Measurements from ENCODE around the gene UVRAG. TPM values are rescaled to one million over a fixed set of nuclear protein-coding genes. Genes with fewer than 3 reads are reported as not detected.

UVRAG gene
- total and polyA plus RNA-seq, 10 donors = 13.8 to 80.8 (median 42.9) TPM

DNA sequence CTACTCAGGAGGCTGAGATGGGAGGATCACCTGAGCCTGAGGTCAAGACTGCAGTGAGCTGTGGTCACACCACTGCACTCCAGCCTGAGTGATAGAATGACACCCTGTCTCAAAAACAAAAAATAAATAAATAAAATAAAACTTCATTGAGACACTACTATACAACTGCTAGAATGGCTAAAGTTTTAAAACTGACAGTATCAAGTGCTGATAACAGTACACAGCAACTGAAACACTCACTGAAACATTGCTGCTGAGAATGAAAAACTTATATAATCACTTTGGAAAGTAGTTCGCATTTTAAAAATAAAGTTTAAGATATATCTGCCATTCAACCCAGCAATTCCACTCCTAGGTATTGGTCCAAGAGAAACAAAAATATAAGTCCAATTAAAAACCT is 290.6 kb downstream of the UVRAG start:
- H3K9me3 ChIP-seq = no peaks in the 10 kb centered on the region
- H3K27ac ChIP-seq = no peak overlapping the region
- no peak overlapping the region for H3K4me3 ChIP-seq
- H3K4me1 ChIP-seq = peaks cover 0 to 8% (median 0%) of the 10 kb centered on the region in 6 donors
- TF ChIP-seq POLR2A (IDR thresholded peaks at IDR 0.05) (no peak), CTCF (IDR thresholded peaks at IDR 0.05 in 8 of 11, conservative IDR thresholded peaks at IDR 0.05 in 3 of 11) (no peak), POLR2AphosphoS5 (IDR thresholded peaks at IDR 0.05) (no peak)
- intact Hi-C loops (cut with DNase I; ENCODE audit: low total_unique reads) = no loop called here
- WGBS, 5 donors = 92 to 100% (median 96%) methylated on average over 1 of the region's 1 CpG
- no peaks in the 10 kb centered on the region for H3K27me3 ChIP-seq (replicated peaks in 1 of 7)
- DNase-seq = no peak
- H3K36me3 ChIP-seq = peaks cover 0 to 3% (median 0%) of the 10 kb centered on the region in 6 donors

GRCh38 chr11:76107971-76108370 is 293.0 kb downstream of the UVRAG start:
- H3K27me3 ChIP-seq (replicated peaks in 1 of 7) = no peaks in the 10 kb centered on the region
- TF ChIP-seq POLR2AphosphoS5 (IDR thresholded peaks at IDR 0.05) (no peak), CTCF (IDR thresholded peaks at IDR 0.05 in 8 of 11, conservative IDR thresholded peaks at IDR 0.05 in 3 of 11) (no peak), POLR2A (IDR thresholded peaks at IDR 0.05) (no peak)
- peaks cover 0 to 2% (median 0%) of the 10 kb centered on the region in 6 donors for H3K4me1 ChIP-seq
- no peak overlapping the region for H3K27ac ChIP-seq
- intact Hi-C loops (cut with DNase I; ENCODE audit: low total_unique reads) = no loop called here
- WGBS, 5 donors = 91 to 96% (median 94%) methylated on average over 3 of the region's 3 CpGs
- no peak for DNase-seq
- no peak overlapping the region for H3K4me3 ChIP-seq
- H3K9me3 ChIP-seq = no peaks in the 10 kb centered on the region
- H3K36me3 ChIP-seq = peaks cover 0 to 3% (median 0%) of the 10 kb centered on the region in 6 donors

DNA sequence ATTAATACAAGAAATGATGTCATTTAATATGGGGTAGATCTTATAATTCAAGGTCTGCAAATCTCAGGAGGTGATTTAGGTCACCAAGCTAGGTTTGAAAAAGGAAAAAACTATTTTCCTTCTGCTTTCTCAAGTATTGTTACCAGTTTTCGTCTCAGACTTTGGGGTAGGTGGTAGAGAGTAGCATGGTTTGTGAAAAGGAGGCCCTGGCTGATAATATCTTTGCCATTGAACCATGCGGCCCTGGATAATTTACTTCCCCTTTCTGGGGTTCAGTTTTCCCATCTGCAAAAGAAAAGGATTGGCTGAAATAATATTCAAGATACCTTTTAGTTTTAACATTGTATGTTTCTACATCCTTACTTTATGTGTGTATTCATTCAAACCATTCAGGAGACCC is 299.2 kb downstream of the UVRAG start:
- intact Hi-C loops (cut with DNase I; ENCODE audit: low total_unique reads) = no loop called here
- WGBS, 5 donors = 33 to 60% (median 48%) methylated on average over 2 of the region's 2 CpGs
- no peaks in the 10 kb centered on the region for H3K27me3 ChIP-seq (replicated peaks in 1 of 7)
- H3K27ac ChIP-seq = no peak overlapping the region
- H3K36me3 ChIP-seq = peaks cover 0 to 28% (median 9%) of the 10 kb centered on the region in 6 donors
- peaks cover 3 to 22% (median 15%) of the 10 kb centered on the region in 6 donors for H3K4me1 ChIP-seq
- no peaks in the 10 kb centered on the region for H3K9me3 ChIP-seq
- no peak for DNase-seq
- H3K4me3 ChIP-seq = no peak overlapping the region
- TF ChIP-seq POLR2AphosphoS5 (IDR thresholded peaks at IDR 0.05) = no peak
- no peak for TF ChIP-seq CTCF (IDR thresholded peaks at IDR 0.05 in 8 of 11, conservative IDR thresholded peaks at IDR 0.05 in 3 of 11)
- no peak for TF ChIP-seq POLR2A (IDR thresholded peaks at IDR 0.05)

GRCh38 chr11:76115555-76115954 is 300.5 kb downstream of the UVRAG start:
- peaks cover 16 to 35% (median 27%) of the 10 kb centered on the region in 6 donors for H3K4me1 ChIP-seq
- peaks cover 0 to 28% (median 9%) of the 10 kb centered on the region in 6 donors for H3K36me3 ChIP-seq
- no peaks in the 10 kb centered on the region for H3K27me3 ChIP-seq (replicated peaks in 1 of 7)
- no peak for DNase-seq
- WGBS, 5 donors = 71 to 81% (median 72%) methylated on average over 3 of the region's 3 CpGs
- TF ChIP-seq CTCF (IDR thresholded peaks at IDR 0.05 in 8 of 11, conservative IDR thresholded peaks at IDR 0.05 in 3 of 11) = no peak
- TF ChIP-seq POLR2AphosphoS5 (IDR thresholded peaks at IDR 0.05) = no peak
- no peak for TF ChIP-seq POLR2A (IDR thresholded peaks at IDR 0.05)
- no peak overlapping the region for H3K27ac ChIP-seq
- H3K9me3 ChIP-seq = no peaks in the 10 kb centered on the region
- no peak overlapping the region for H3K4me3 ChIP-seq
- intact Hi-C loops (cut with DNase I; ENCODE audit: low total_unique reads) = no loop called here

Data from spleen (tissue), 11 donors.